HepG2 (cell line): ENCODE measurements around the gene WEE1. TPM values are rescaled to one million over a fixed set of nuclear protein-coding genes. Genes with fewer than 3 reads are reported as not detected.

ENCODE experiments used
- DNMT1 ChIP-seq: sonication (generic); formaldehyde crosslinking; IDR thresholded peaks from 2 replicates; pipeline ENCODE4 v1.5.1; 2020; ENCODE audit warnings: mild to moderate bottlenecking, missing genetic modification reagents
- HNRNPLL ChIP-seq: fragments of 200-400 bp; formaldehyde crosslinking; IDR thresholded peaks from 2 replicates; pipeline ENCODE4 v1.6.1; 2017; ENCODE audit warnings: mild to moderate bottlenecking, low read depth, low read length; ENCODE audit not compliant: poor library complexity, severe bottlenecking
- MXD3 ChIP-seq: IDR thresholded peaks from 2 replicates; pipeline ENCODE4 v1.6.1; 2016; ENCODE audit warnings: mild to moderate bottlenecking, missing biosample characterization, missing genetic modification reagents
- POLR2G ChIP-seq: fragments of 200-400 bp; formaldehyde crosslinking; IDR thresholded peaks from 2 replicates; pipeline ENCODE4 v1.6.1; 2018; ENCODE audit warnings: mild to moderate bottlenecking, low read depth, low read length, moderate library complexity
- SIN3A ChIP-seq: IDR thresholded peaks from 2 replicates; pipeline ENCODE4 v1.6.1; 2011; ENCODE audit warnings: low read depth, mild to moderate bottlenecking, control low read depth, low read length, borderline replicate concordance
- ZMAT3 ChIP-seq: sonication (generic); formaldehyde crosslinking; conservative IDR thresholded peaks from 2 replicates; pipeline ENCODE4 v1.7.0; 2021; ENCODE audit warnings: missing genetic modification reagents
- ZNF12 ChIP-seq: sonication (generic); formaldehyde crosslinking; IDR thresholded peaks from 2 replicates; pipeline ENCODE4 v1.5.0; 2020; ENCODE audit warnings: missing genetic modification reagents
- ZNF232 ChIP-seq: sonication (generic); formaldehyde crosslinking; IDR thresholded peaks from 2 replicates; pipeline ENCODE4 v1.4.0; 2020; ENCODE audit warnings: missing genetic modification reagents, borderline replicate concordance
- ZNF441 ChIP-seq: sonication (generic); formaldehyde crosslinking; IDR thresholded peaks from 2 replicates; pipeline ENCODE4 v1.7.0; 2021; ENCODE audit warnings: missing genetic modification reagents, borderline replicate concordance
- ZNF562 ChIP-seq: sonication (generic); formaldehyde crosslinking; IDR thresholded peaks from 2 replicates; pipeline ENCODE4 v1.8.0; 2022; ENCODE audit warnings: missing genetic modification reagents, borderline replicate concordance
- ZNF780A ChIP-seq: sonication (generic); formaldehyde crosslinking; IDR thresholded peaks from 2 replicates; pipeline ENCODE4 v1.8.0; 2022; ENCODE audit warnings: mild to moderate bottlenecking, missing genetic modification reagents, moderate library complexity
- polyA plus RNA-seq, 8 experiments: library from polyadenylated mRNA; depleted of rRNA in 3 of 8; stranded (reverse) in 7 of 8; unstranded in 1 of 8; fragments of >200 nt; fragmentation: Illumina TruSeq in 4 of 8; extraction: Trizol in 4 of 8; gene quantifications; 2 replicates each; pipeline versions ENCODE4 v1.2.1 to v1.2.3, GENCODE V29; 2011 to 2016; ENCODE audit warnings: low read depth in 4 of 8, missing spikeins in 1 of 8, mixed read lengths in 1 of 8; ENCODE audit not compliant: insufficient read depth in 1 of 8
- total RNA-seq, 5 experiments: library from RNA; depleted of rRNA; stranded (reverse); fragments of >200 nt; fragmentation: Illumina TruSeq; extraction: Trizol; gene quantifications; 2 replicates each; pipeline ENCODE4 v1.2.3, GENCODE V29; 2016; ENCODE audit warnings: low read depth in 1 of 5
- TF ChIP-seq, protein P1 (sequence below): IDR thresholded peaks from 2 replicates; pipeline ENCODE4 v1.6.1; 2016; ENCODE audit warnings: missing compliant biosample characterization, missing genetic modification reagents, borderline replicate concordance
- TF ChIP-seq, protein P2 (sequence below): sonication (generic); formaldehyde crosslinking; conservative IDR thresholded peaks from 2 replicates; pipeline ENCODE4 v1.4.0; 2020; ENCODE audit warnings: mild to moderate bottlenecking, missing genetic modification reagents, moderate library complexity
- TF ChIP-seq, protein P3 (sequence below): IDR thresholded peaks from 2 replicates; pipeline ENCODE4 v1.6.1; 2016
- TF ChIP-seq, protein P4 (sequence below): sonication (generic); formaldehyde crosslinking; IDR thresholded peaks from 2 replicates; pipeline ENCODE4 v1.5.0; 2020; ENCODE audit warnings: mild to moderate bottlenecking, missing genetic modification reagents

Gene WEE1
- total and polyA plus RNA-seq, 2 of the 13 experiments (the other 11 are each of a cell fraction or from before 2014, with no cell fraction given): 31.4 to 63.7 TPM

DNA sequence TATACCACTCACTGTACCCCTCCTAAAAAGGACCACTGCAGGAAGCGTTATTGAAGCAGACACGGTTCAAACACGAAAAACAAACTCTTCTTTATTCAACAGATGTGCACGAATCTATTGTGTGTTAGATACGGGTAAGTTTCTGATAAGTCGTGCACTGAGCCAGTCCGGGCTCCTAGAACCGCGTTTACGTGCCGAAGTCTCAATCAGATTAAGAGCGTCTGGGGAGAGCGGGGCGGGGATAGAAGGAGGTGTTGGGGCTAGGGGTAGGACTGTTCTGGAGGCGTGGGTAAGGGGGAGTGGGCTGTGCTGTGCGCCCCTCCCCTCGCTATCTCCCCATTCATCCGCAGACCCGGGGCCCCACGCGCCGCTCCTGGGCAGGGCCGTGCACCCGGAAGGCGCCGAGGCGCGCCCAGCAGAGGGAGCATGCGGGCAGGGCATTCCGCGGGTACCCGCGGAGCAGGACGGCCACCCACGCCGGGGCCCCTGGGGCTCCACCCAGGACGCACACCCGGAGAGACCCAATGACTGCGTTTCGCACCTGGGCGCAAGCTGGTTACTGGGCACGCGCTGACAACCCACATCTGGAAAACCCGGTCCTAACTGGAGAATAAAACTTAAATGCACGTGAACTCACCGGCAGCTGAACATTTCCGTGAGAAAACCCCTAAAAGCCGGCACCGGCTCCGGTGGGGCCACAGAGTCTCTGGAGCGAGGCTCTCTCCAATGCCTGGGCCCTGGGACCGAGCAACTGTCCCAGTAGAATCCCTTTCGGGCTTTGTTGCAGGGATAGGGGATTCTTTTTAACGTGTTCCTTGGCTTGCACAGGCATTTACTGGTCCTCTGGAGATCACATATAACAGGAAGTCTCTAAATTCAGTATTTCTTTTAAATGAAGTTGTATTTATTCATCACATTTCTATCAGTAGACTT is 40.6 kb downstream of the WEE1 start (continued):
- TF ChIP-seq, protein P1, sequence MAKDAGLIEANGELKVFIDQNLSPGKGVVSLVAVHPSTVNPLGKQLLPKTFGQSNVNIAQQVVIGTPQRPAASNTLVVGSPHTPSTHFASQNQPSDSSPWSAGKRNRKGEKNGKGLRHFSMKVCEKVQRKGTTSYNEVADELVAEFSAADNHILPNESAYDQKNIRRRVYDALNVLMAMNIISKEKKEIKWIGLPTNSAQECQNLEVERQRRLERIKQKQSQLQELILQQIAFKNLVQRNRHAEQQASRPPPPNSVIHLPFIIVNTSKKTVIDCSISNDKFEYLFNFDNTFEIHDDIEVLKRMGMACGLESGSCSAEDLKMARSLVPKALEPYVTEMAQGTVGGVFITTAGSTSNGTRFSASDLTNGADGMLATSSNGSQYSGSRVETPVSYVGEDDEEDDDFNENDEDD (CRISPR knock-in tag): peak; percentile 77; the same call in 1 of the 2 replicates
- TF ChIP-seq ZMAT3 (peak; percentile 79), ZNF12 (CRISPR knock-in tag) (0 out of 2 replicates have a peak, but pooled peaks have one; percentile 21), MXD3 (CRISPR knock-in tag) (no peak), SIN3A (peak; percentile 58; the same call in 1 of the 2 replicates), ZNF780A (CRISPR knock-in tag) (no peak), ZNF562 (CRISPR knock-in tag) (no peak), ZNF232 (peak; percentile 62; the same call in 1 of the 2 replicates), HNRNPLL (peak; percentile 57), DNMT1 (0 out of 2 replicates have a peak, but pooled peaks have one; percentile 31), ZNF441 (CRISPR knock-in tag) (no peak), POLR2G (peak; percentile 16; the same call in 1 of the 2 replicates)
- TF ChIP-seq, protein P2, sequence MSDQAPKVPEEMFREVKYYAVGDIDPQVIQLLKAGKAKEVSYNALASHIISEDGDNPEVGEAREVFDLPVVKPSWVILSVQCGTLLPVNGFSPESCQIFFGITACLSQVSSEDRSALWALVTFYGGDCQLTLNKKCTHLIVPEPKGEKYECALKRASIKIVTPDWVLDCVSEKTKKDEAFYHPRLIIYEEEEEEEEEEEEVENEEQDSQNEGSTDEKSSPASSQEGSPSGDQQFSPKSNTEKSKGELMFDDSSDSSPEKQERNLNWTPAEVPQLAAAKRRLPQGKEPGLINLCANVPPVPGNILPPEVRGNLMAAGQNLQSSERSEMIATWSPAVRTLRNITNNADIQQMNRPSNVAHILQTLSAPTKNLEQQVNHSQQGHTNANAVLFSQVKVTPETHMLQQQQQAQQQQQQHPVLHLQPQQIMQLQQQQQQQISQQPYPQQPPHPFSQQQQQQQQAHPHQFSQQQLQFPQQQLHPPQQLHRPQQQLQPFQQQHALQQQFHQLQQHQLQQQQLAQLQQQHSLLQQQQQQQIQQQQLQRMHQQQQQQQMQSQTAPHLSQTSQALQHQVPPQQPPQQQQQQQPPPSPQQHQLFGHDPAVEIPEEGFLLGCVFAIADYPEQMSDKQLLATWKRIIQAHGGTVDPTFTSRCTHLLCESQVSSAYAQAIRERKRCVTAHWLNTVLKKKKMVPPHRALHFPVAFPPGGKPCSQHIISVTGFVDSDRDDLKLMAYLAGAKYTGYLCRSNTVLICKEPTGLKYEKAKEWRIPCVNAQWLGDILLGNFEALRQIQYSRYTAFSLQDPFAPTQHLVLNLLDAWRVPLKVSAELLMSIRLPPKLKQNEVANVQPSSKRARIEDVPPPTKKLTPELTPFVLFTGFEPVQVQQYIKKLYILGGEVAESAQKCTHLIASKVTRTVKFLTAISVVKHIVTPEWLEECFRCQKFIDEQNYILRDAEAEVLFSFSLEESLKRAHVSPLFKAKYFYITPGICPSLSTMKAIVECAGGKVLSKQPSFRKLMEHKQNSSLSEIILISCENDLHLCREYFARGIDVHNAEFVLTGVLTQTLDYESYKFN: peak; percentile 60
- TF ChIP-seq, protein P3, sequence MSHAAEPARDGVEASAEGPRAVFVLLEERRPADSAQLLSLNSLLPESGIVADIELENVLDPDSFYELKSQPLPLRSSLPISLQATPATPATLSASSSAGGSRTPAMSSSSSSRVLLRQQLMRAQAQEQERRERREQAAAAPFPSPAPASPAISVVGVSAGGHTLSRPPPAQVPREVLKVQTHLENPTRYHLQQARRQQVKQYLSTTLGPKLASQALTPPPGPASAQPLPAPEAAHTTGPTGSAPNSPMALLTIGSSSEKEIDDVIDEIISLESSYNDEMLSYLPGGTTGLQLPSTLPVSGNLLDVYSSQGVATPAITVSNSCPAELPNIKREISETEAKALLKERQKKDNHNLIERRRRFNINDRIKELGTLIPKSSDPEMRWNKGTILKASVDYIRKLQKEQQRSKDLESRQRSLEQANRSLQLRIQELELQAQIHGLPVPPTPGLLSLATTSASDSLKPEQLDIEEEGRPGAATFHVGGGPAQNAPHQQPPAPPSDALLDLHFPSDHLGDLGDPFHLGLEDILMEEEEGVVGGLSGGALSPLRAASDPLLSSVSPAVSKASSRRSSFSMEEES (CRISPR knock-in tag): no peak
- TF ChIP-seq, protein P4, sequence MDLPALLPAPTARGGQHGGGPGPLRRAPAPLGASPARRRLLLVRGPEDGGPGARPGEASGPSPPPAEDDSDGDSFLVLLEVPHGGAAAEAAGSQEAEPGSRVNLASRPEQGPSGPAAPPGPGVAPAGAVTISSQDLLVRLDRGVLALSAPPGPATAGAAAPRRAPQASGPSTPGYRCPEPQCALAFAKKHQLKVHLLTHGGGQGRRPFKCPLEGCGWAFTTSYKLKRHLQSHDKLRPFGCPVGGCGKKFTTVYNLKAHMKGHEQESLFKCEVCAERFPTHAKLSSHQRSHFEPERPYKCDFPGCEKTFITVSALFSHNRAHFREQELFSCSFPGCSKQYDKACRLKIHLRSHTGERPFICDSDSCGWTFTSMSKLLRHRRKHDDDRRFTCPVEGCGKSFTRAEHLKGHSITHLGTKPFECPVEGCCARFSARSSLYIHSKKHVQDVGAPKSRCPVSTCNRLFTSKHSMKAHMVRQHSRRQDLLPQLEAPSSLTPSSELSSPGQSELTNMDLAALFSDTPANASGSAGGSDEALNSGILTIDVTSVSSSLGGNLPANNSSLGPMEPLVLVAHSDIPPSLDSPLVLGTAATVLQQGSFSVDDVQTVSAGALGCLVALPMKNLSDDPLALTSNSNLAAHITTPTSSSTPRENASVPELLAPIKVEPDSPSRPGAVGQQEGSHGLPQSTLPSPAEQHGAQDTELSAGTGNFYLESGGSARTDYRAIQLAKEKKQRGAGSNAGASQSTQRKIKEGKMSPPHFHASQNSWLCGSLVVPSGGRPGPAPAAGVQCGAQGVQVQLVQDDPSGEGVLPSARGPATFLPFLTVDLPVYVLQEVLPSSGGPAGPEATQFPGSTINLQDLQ (CRISPR knock-in tag): peak; percentile 80
